HCT116 (cell line): ENCODE results near the gene LRCH1. TPM values are rescaled to one million over a fixed set of nuclear protein-coding genes. Genes with fewer than 3 reads are reported as not detected.

Experiments
- ATAC-seq: fragments of 200-7000 bp; cut with Tn5 transposase; 2 replicates; pipeline ENCODE4 v1.9.1; 2020; ENCODE audit warnings: mild to moderate bottlenecking, moderate library complexity
- BruUV-seq: library from RNA; stranded (reverse); fragments of 400-500 nt; replicated peaks from 2 replicates; lab custom pipeline; 2021; lab: Mats Ljungman, UMichigan
- CTCF ChIA-PET: fragments of 300-600 bp; sonication (Branson Sonifier 250); formaldehyde crosslinking; loops from one replicate; lab custom pipeline; 2021; ENCODE audit warnings: antibody characterized with exemption; lab: Charles Lee
- POLR2A ChIA-PET: fragments of 300-600, 350-600 bp; sonication (Branson Sonifier 250); formaldehyde crosslinking; loops from one replicate; lab custom pipeline; 2021; ENCODE audit warnings: antibody characterized with exemption; lab: Charles Lee
- RAD21 ChIA-PET, 2 experiments: fragments of 300-600 bp; sonication (Branson Sonifier 250); formaldehyde crosslinking; loops; one replicate each; lab custom pipeline; 2023; ENCODE audit warnings: low total read pairs in 2 of 2; ENCODE audit not compliant: uncharacterized antibody in 2 of 2, unreplicated experiment in 2 of 2, low non-redundant PET in 1 of 2; lab: Charles Lee
- DNase-seq: peaks from one replicate; pipeline ENCODE4 v3.0.0-alpha.2; 2010; ENCODE audit warnings: low read depth, low spot score
- H2AFZ ChIP-seq: fragments of 200-600 bp; shearing (Covaris generic), sonication (generic); 2 replicates; pipeline ENCODE4 v1.6.1; 2017; ENCODE audit warnings: low read depth, mixed run types, mixed read lengths, antibody characterized with exemption, low read length; ENCODE audit not compliant: poor library complexity, severe bottlenecking
- H3K27ac ChIP-seq: 2 replicates; pipeline ENCODE4 v1.5.1; 2012; ENCODE audit warnings: low read depth, low read length
- H3K27me3 ChIP-seq: fragments of 200-600 bp; sonication (generic); 2 replicates; pipeline ENCODE4 v1.6.1; 2016; ENCODE audit warnings: mixed run types, low read length, mixed read lengths; ENCODE audit not compliant: insufficient read depth
- H3K36me3 ChIP-seq, 2 experiments: fragments of 200-500 bp in 1 of 2; fragments of 200-600 bp in 1 of 2; sonication (Bioruptor generic) in 1 of 2; sonication (generic) in 1 of 2; 2 replicates each; pipeline versions ENCODE4 v1.5.1 to v1.6.1; 2014 to 2016; ENCODE audit warnings: low read length in 2 of 2, inconsistent platforms in 1 of 2, mixed read lengths in 1 of 2, mixed run types in 1 of 2; ENCODE audit not compliant: insufficient read depth in 2 of 2, control insufficient read depth in 1 of 2
- H3K4me1 ChIP-seq, 2 experiments: fragments of 200-600 bp in 1 of 2; sonication (generic) in 1 of 2; 2 replicates each; pipeline versions ENCODE4 v1.5.1 to v1.6.1; 2012 to 2017; ENCODE audit warnings: low read length in 2 of 2, inconsistent platforms in 1 of 2, mild to moderate bottlenecking in 1 of 2, mixed read lengths in 1 of 2, mixed run types in 1 of 2, moderate library complexity in 1 of 2; ENCODE audit not compliant: insufficient read depth in 2 of 2, control insufficient read depth in 1 of 2
- H3K4me2 ChIP-seq: fragments of 200-600 bp; sonication (generic); 2 replicates; pipeline ENCODE4 v1.6.1; 2017; ENCODE audit warnings: mixed run types, low read length, mixed read lengths
- H3K4me3 ChIP-seq, 2 experiments: fragments of 200-600 bp in 1 of 2; sonication (generic) in 1 of 2; replicated peaks in 1 of 2; 2 replicates each; pipeline ENCODE4 v1.5.1; 2011 to 2016; ENCODE audit warnings: low read length in 2 of 2, control low read depth in 1 of 2, low read depth in 1 of 2, mild to moderate bottlenecking in 1 of 2, mixed read lengths in 1 of 2, mixed run types in 1 of 2
- H3K79me2 ChIP-seq: fragments of 200-600 bp; sonication (generic); 2 replicates; pipeline ENCODE4 v1.6.1; 2017; ENCODE audit warnings: mild to moderate bottlenecking, mixed run types, low read length, moderate library complexity, mixed read lengths; ENCODE audit not compliant: insufficient read depth
- H3K9ac ChIP-seq: fragments of 200-600 bp; sonication (generic); 2 replicates; pipeline ENCODE4 v1.6.1; 2016; ENCODE audit warnings: low read length, mixed read lengths
- H3K9me2 ChIP-seq: fragments of 200-600 bp; sonication (generic), shearing (Covaris generic); 2 replicates; pipeline ENCODE4 v1.6.1; 2017; ENCODE audit warnings: mixed run types, mild to moderate bottlenecking, moderate library complexity; ENCODE audit not compliant: insufficient read depth
- H3K9me3 ChIP-seq, 2 experiments: fragments of 200-500 bp in 1 of 2; fragments of 200-600 bp in 1 of 2; sonication (Bioruptor generic) in 1 of 2; sonication (generic) in 1 of 2; 2 replicates each; pipeline ENCODE4 v1.6.1; 2014 to 2017; ENCODE audit warnings: low read length in 2 of 2, mixed read lengths in 2 of 2, inconsistent platforms in 1 of 2, low read depth in 1 of 2, mild to moderate bottlenecking in 1 of 2, mixed run types in 1 of 2, moderate library complexity in 1 of 2; ENCODE audit not compliant: control insufficient read depth in 1 of 2, insufficient read depth in 1 of 2
- H4K20me1 ChIP-seq: fragments of 200-600 bp; sonication (generic), shearing (Covaris generic); 2 replicates; pipeline ENCODE4 v1.6.1; 2017; ENCODE audit warnings: mixed run types, mild to moderate bottlenecking, moderate library complexity; ENCODE audit not compliant: insufficient read depth
- CEBPB ChIP-seq: IDR thresholded peaks from 2 replicates; pipeline ENCODE4 v1.6.1; 2012; ENCODE audit warnings: low read depth
- ELF1 ChIP-seq: IDR thresholded peaks from 2 replicates; pipeline ENCODE4 v1.6.1; 2012; ENCODE audit warnings: low read depth, borderline replicate concordance
- EZH2 ChIP-seq: fragments of 200-600 bp; sonication (generic); IDR thresholded peaks from 2 replicates; pipeline ENCODE4 v1.6.1; 2017; ENCODE audit warnings: antibody characterized with exemption, mixed run types
- FOSL1 ChIP-seq: IDR thresholded peaks from 2 replicates; pipeline ENCODE4 v1.6.1; 2012; ENCODE audit warnings: low read depth
- JUND ChIP-seq: IDR thresholded peaks from 2 replicates; pipeline ENCODE4 v1.6.1; 2012
- POLR2AphosphoS5 ChIP-seq: IDR thresholded peaks from 2 replicates; pipeline ENCODE4 v1.6.1; 2011; ENCODE audit warnings: mild to moderate bottlenecking, low read depth, low read length, moderate library complexity
- RAD21 ChIP-seq: IDR thresholded peaks from 2 replicates; pipeline ENCODE4 v1.6.1; 2012; ENCODE audit warnings: low read depth, mild to moderate bottlenecking
- SIN3A ChIP-seq: IDR thresholded peaks from 2 replicates; pipeline ENCODE4 v1.6.1; 2012; ENCODE audit warnings: low read depth
- SP1 ChIP-seq: IDR thresholded peaks from 2 replicates; pipeline ENCODE4 v1.6.1; 2012; ENCODE audit warnings: low read depth
- SRF ChIP-seq: IDR thresholded peaks from 2 replicates; pipeline ENCODE4 v1.6.1; 2012; ENCODE audit warnings: low read depth
- ZFX ChIP-seq: fragments of 450-650 bp; IDR thresholded peaks from 2 replicates; pipeline ENCODE4 v1.6.1; 2017
- ZNF274 ChIP-seq: fragments of 200-500 bp; sonication (Bioruptor generic); IDR thresholded peaks from 2 replicates; pipeline ENCODE4 v1.6.1; 2014; ENCODE audit warnings: mild to moderate bottlenecking, low read depth, low read length, inconsistent platforms
- intact Hi-C: fragments of 100-400 bp; cut with micrococcal nuclease; formaldehyde crosslinking; loops from 2 replicates; pipeline ENCODE4 v1.10.0; 2022
- total RNA-seq: library from RNA; stranded (reverse); gene quantifications from one replicate; pipeline ENCODE4 v1.2.1, GENCODE V29; 2021; ENCODE audit not compliant: unreplicated experiment
- TF ChIP-seq, protein P1 (sequence below): IDR thresholded peaks from 2 replicates; pipeline ENCODE4 v1.6.1; 2012
- TF ChIP-seq, protein P2 (sequence below): IDR thresholded peaks from 2 replicates; pipeline ENCODE4 v1.6.1; 2011; ENCODE audit warnings: mild to moderate bottlenecking, low read length, moderate library complexity; ENCODE audit not compliant: insufficient replicate concordance; ENCODE audit errors: extremely low read depth
- TF ChIP-seq, protein P3 (sequence below): IDR thresholded peaks from 2 replicates; pipeline ENCODE4 v1.6.1; 2012; ENCODE audit warnings: low read depth

LRCH1 gene
- total RNA-seq, 1 experiment from 2014 or later, result 15.6 TPM

DNA sequence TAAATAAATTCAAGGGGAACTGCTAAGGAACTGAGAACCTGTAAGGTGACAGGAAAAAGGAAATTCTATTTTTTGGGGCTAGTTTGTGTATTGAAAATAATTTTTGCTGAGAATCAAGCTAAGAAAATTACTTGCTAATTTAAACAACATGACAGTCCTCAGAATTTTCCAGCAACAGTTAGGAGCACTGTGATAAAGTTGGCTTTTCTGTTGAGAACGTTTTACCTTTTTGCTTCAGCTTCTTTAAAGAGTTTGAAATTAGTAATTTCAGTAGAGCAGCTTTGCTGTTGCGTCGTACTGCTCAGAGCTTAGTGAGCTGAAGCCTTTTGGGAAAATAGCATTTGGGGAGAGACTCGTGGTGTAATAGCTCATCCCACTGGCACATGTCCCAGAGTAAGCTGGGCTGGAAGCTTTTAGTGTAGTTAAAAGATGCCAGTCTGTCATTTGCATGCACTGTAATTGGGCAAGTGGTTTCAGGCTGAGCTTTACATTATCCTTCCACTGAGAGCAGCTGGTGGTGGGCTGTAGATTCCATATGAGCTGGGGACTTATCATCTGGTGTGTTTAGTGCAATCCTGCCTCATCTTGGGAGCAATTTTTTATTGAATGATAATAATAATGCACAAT lies 69.8 kb downstream of the LRCH1 start:
- Histone ChIP-seq H2AFZ (no peak overlapping the region), H3K36me3 (no peaks in the 10 kb centered on the region), H3K9me2 (no peaks in the 10 kb centered on the region), H3K79me2 (peaks cover 86% of the 10 kb centered on the region), H3K4me3 (no peak overlapping the region), H3K9me3 (no peaks in the 10 kb centered on the region), H4K20me1 (no peaks in the 10 kb centered on the region; the same call in 1 of the 2 replicates), H3K9ac (no peak overlapping the region), H3K27me3 (no peaks in the 10 kb centered on the region), H3K4me1 (no peaks in the 10 kb centered on the region), H3K27ac (no peak overlapping the region), H3K4me2 (no peak overlapping the region)
- TF ChIP-seq FOSL1 (no peak), SIN3A (no peak), ELF1 (no peak), ZFX (no peak), ZNF274 (no peak), EZH2 (no peak), RAD21 (no peak), SRF (no peak), SP1 (no peak), POLR2AphosphoS5 (no peak), CEBPB (no peak), JUND (no peak)
- TF ChIP-seq, protein P1, sequence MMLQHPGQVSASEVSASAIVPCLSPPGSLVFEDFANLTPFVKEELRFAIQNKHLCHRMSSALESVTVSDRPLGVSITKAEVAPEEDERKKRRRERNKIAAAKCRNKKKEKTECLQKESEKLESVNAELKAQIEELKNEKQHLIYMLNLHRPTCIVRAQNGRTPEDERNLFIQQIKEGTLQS, result no peak
- TF ChIP-seq, protein P2, sequence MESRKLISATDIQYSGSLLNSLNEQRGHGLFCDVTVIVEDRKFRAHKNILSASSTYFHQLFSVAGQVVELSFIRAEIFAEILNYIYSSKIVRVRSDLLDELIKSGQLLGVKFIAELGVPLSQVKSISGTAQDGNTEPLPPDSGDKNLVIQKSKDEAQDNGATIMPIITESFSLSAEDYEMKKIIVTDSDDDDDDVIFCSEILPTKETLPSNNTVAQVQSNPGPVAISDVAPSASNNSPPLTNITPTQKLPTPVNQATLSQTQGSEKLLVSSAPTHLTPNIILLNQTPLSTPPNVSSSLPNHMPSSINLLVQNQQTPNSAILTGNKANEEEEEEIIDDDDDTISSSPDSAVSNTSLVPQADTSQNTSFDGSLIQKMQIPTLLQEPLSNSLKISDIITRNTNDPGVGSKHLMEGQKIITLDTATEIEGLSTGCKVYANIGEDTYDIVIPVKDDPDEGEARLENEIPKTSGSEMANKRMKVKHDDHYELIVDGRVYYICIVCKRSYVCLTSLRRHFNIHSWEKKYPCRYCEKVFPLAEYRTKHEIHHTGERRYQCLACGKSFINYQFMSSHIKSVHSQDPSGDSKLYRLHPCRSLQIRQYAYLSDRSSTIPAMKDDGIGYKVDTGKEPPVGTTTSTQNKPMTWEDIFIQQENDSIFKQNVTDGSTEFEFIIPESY, result no peak
- TF ChIP-seq, protein P3, sequence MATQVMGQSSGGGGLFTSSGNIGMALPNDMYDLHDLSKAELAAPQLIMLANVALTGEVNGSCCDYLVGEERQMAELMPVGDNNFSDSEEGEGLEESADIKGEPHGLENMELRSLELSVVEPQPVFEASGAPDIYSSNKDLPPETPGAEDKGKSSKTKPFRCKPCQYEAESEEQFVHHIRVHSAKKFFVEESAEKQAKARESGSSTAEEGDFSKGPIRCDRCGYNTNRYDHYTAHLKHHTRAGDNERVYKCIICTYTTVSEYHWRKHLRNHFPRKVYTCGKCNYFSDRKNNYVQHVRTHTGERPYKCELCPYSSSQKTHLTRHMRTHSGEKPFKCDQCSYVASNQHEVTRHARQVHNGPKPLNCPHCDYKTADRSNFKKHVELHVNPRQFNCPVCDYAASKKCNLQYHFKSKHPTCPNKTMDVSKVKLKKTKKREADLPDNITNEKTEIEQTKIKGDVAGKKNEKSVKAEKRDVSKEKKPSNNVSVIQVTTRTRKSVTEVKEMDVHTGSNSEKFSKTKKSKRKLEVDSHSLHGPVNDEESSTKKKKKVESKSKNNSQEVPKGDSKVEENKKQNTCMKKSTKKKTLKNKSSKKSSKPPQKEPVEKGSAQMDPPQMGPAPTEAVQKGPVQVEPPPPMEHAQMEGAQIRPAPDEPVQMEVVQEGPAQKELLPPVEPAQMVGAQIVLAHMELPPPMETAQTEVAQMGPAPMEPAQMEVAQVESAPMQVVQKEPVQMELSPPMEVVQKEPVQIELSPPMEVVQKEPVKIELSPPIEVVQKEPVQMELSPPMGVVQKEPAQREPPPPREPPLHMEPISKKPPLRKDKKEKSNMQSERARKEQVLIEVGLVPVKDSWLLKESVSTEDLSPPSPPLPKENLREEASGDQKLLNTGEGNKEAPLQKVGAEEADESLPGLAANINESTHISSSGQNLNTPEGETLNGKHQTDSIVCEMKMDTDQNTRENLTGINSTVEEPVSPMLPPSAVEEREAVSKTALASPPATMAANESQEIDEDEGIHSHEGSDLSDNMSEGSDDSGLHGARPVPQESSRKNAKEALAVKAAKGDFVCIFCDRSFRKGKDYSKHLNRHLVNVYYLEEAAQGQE, result no peak
- POLR2A ChIA-PET, result no interaction called here
- RAD21 ChIA-PET, result no interaction called here
- ATAC-seq (no peak), DNase-seq (no peak)
- BruUV-seq, result no TSS peak
- CTCF ChIA-PET, result no interaction called here
- intact Hi-C loops, result no loop called here
